HCT116 (cell line): ENCODE results near the gene CCL14. TPM values are rescaled to one million over a fixed set of nuclear protein-coding genes. Genes with fewer than 3 reads are reported as not detected.

ENCODE experiments used
- ATAC-seq: fragments of 200-7000 bp; cut with Tn5 transposase; 2 replicates; pipeline ENCODE4 v1.9.1; 2020; ENCODE audit warnings: mild to moderate bottlenecking, moderate library complexity
- BruUV-seq: library from RNA; stranded (reverse); fragments of 400-500 nt; replicated peaks from 2 replicates; lab custom pipeline; 2021; lab: Mats Ljungman, UMichigan
- CTCF ChIA-PET: fragments of 300-600 bp; sonication (Branson Sonifier 250); formaldehyde crosslinking; loops from one replicate; lab custom pipeline; 2021; ENCODE audit warnings: antibody characterized with exemption; lab: Charles Lee
- POLR2A ChIA-PET: fragments of 300-600, 350-600 bp; sonication (Branson Sonifier 250); formaldehyde crosslinking; loops from one replicate; lab custom pipeline; 2021; ENCODE audit warnings: antibody characterized with exemption; lab: Charles Lee
- RAD21 ChIA-PET, 2 experiments: fragments of 300-600 bp; sonication (Branson Sonifier 250); formaldehyde crosslinking; loops; one replicate each; lab custom pipeline; 2023; ENCODE audit warnings: low total read pairs in 2 of 2; ENCODE audit not compliant: uncharacterized antibody in 2 of 2, unreplicated experiment in 2 of 2, low non-redundant PET in 1 of 2; lab: Charles Lee
- DNase-seq: peaks from one replicate; pipeline ENCODE4 v3.0.0-alpha.2; 2010; ENCODE audit warnings: low read depth, low spot score
- H2AFZ ChIP-seq: fragments of 200-600 bp; shearing (Covaris generic), sonication (generic); 2 replicates; pipeline ENCODE4 v1.6.1; 2017; ENCODE audit warnings: low read depth, mixed run types, mixed read lengths, antibody characterized with exemption, low read length; ENCODE audit not compliant: poor library complexity, severe bottlenecking
- H3K27ac ChIP-seq: 2 replicates; pipeline ENCODE4 v1.5.1; 2012; ENCODE audit warnings: low read depth, low read length
- H3K27me3 ChIP-seq: fragments of 200-600 bp; sonication (generic); 2 replicates; pipeline ENCODE4 v1.6.1; 2016; ENCODE audit warnings: mixed run types, low read length, mixed read lengths; ENCODE audit not compliant: insufficient read depth
- H3K36me3 ChIP-seq, 2 experiments: fragments of 200-500 bp in 1 of 2; fragments of 200-600 bp in 1 of 2; sonication (Bioruptor generic) in 1 of 2; sonication (generic) in 1 of 2; 2 replicates each; pipeline versions ENCODE4 v1.5.1 to v1.6.1; 2014 to 2016; ENCODE audit warnings: low read length in 2 of 2, inconsistent platforms in 1 of 2, mixed read lengths in 1 of 2, mixed run types in 1 of 2; ENCODE audit not compliant: insufficient read depth in 2 of 2, control insufficient read depth in 1 of 2
- H3K4me1 ChIP-seq, 2 experiments: fragments of 200-600 bp in 1 of 2; sonication (generic) in 1 of 2; 2 replicates each; pipeline versions ENCODE4 v1.5.1 to v1.6.1; 2012 to 2017; ENCODE audit warnings: low read length in 2 of 2, inconsistent platforms in 1 of 2, mild to moderate bottlenecking in 1 of 2, mixed read lengths in 1 of 2, mixed run types in 1 of 2, moderate library complexity in 1 of 2; ENCODE audit not compliant: insufficient read depth in 2 of 2, control insufficient read depth in 1 of 2
- H3K4me2 ChIP-seq: fragments of 200-600 bp; sonication (generic); 2 replicates; pipeline ENCODE4 v1.6.1; 2017; ENCODE audit warnings: mixed run types, low read length, mixed read lengths
- H3K4me3 ChIP-seq, 2 experiments: fragments of 200-600 bp in 1 of 2; sonication (generic) in 1 of 2; replicated peaks in 1 of 2; 2 replicates each; pipeline ENCODE4 v1.5.1; 2011 to 2016; ENCODE audit warnings: low read length in 2 of 2, control low read depth in 1 of 2, low read depth in 1 of 2, mild to moderate bottlenecking in 1 of 2, mixed read lengths in 1 of 2, mixed run types in 1 of 2
- H3K79me2 ChIP-seq: fragments of 200-600 bp; sonication (generic); 2 replicates; pipeline ENCODE4 v1.6.1; 2017; ENCODE audit warnings: mild to moderate bottlenecking, mixed run types, low read length, moderate library complexity, mixed read lengths; ENCODE audit not compliant: insufficient read depth
- H3K9ac ChIP-seq: fragments of 200-600 bp; sonication (generic); 2 replicates; pipeline ENCODE4 v1.6.1; 2016; ENCODE audit warnings: low read length, mixed read lengths
- H3K9me2 ChIP-seq: fragments of 200-600 bp; sonication (generic), shearing (Covaris generic); 2 replicates; pipeline ENCODE4 v1.6.1; 2017; ENCODE audit warnings: mixed run types, mild to moderate bottlenecking, moderate library complexity; ENCODE audit not compliant: insufficient read depth
- H3K9me3 ChIP-seq, 2 experiments: fragments of 200-500 bp in 1 of 2; fragments of 200-600 bp in 1 of 2; sonication (Bioruptor generic) in 1 of 2; sonication (generic) in 1 of 2; 2 replicates each; pipeline ENCODE4 v1.6.1; 2014 to 2017; ENCODE audit warnings: low read length in 2 of 2, mixed read lengths in 2 of 2, inconsistent platforms in 1 of 2, low read depth in 1 of 2, mild to moderate bottlenecking in 1 of 2, mixed run types in 1 of 2, moderate library complexity in 1 of 2; ENCODE audit not compliant: control insufficient read depth in 1 of 2, insufficient read depth in 1 of 2
- H4K20me1 ChIP-seq: fragments of 200-600 bp; sonication (generic), shearing (Covaris generic); 2 replicates; pipeline ENCODE4 v1.6.1; 2017; ENCODE audit warnings: mixed run types, mild to moderate bottlenecking, moderate library complexity; ENCODE audit not compliant: insufficient read depth
- ELF1 ChIP-seq: IDR thresholded peaks from 2 replicates; pipeline ENCODE4 v1.6.1; 2012; ENCODE audit warnings: low read depth, borderline replicate concordance
- FOSL1 ChIP-seq: IDR thresholded peaks from 2 replicates; pipeline ENCODE4 v1.6.1; 2012; ENCODE audit warnings: low read depth
- POLR2AphosphoS5 ChIP-seq: IDR thresholded peaks from 2 replicates; pipeline ENCODE4 v1.6.1; 2011; ENCODE audit warnings: mild to moderate bottlenecking, low read depth, low read length, moderate library complexity
- REST ChIP-seq: IDR thresholded peaks from 2 replicates; pipeline ENCODE4 v1.6.1; 2012; ENCODE audit warnings: low read depth
- SP1 ChIP-seq: IDR thresholded peaks from 2 replicates; pipeline ENCODE4 v1.6.1; 2012; ENCODE audit warnings: low read depth
- SRF ChIP-seq: IDR thresholded peaks from 2 replicates; pipeline ENCODE4 v1.6.1; 2012; ENCODE audit warnings: low read depth
- ZFX ChIP-seq: fragments of 450-650 bp; IDR thresholded peaks from 2 replicates; pipeline ENCODE4 v1.6.1; 2017
- intact Hi-C: fragments of 100-400 bp; cut with micrococcal nuclease; formaldehyde crosslinking; loops from 2 replicates; pipeline ENCODE4 v1.10.0; 2022
- total RNA-seq: library from RNA; stranded (reverse); gene quantifications from one replicate; pipeline ENCODE4 v1.2.1, GENCODE V29; 2021; ENCODE audit not compliant: unreplicated experiment
- TF ChIP-seq, protein P1 (sequence below): IDR thresholded peaks from 2 replicates; pipeline ENCODE4 v1.6.1; 2012
- TF ChIP-seq, protein P2 (sequence below): IDR thresholded peaks from 2 replicates; pipeline ENCODE4 v1.6.1; 2011; ENCODE audit warnings: mild to moderate bottlenecking, low read length, moderate library complexity; ENCODE audit not compliant: insufficient replicate concordance; ENCODE audit errors: extremely low read depth

Gene CCL14
- total RNA-seq, 1 experiment from 2014 or later = not detected

GRCh38 chr17:36001862-36002603 lies 15.5 kb upstream of the CCL14 start (continued):
- TF ChIP-seq REST (no peak), POLR2AphosphoS5 (no peak), ZFX (no peak), SP1 (no peak), FOSL1 (no peak)
- TF ChIP-seq, protein P1, sequence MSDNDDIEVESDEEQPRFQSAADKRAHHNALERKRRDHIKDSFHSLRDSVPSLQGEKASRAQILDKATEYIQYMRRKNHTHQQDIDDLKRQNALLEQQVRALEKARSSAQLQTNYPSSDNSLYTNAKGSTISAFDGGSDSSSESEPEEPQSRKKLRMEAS = no peak

GRCh38 chr17:36001110-36001771 lies 14.7 kb upstream of the CCL14 start, which contains the start of gene CCL15:
Gene CCL15, minus strand, starts transcription at chr17:36001553. Its CDS starts 61 bp downstream, at chr17:36001492.
- no peaks in the 10 kb centered on the region for H4K20me1 ChIP-seq
- TF ChIP-seq, protein P2, sequence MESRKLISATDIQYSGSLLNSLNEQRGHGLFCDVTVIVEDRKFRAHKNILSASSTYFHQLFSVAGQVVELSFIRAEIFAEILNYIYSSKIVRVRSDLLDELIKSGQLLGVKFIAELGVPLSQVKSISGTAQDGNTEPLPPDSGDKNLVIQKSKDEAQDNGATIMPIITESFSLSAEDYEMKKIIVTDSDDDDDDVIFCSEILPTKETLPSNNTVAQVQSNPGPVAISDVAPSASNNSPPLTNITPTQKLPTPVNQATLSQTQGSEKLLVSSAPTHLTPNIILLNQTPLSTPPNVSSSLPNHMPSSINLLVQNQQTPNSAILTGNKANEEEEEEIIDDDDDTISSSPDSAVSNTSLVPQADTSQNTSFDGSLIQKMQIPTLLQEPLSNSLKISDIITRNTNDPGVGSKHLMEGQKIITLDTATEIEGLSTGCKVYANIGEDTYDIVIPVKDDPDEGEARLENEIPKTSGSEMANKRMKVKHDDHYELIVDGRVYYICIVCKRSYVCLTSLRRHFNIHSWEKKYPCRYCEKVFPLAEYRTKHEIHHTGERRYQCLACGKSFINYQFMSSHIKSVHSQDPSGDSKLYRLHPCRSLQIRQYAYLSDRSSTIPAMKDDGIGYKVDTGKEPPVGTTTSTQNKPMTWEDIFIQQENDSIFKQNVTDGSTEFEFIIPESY = no peak
- TF ChIP-seq POLR2AphosphoS5 (no peak), ELF1 (no peak), SP1 (no peak), SRF (no peak)
- TF ChIP-seq, all 23 proteins: peak for 0
- Histone ChIP-seq H3K27ac (no peak within 1 kb of the TSS), H3K9me2 (no peaks in the 10 kb centered on the region), H3K27me3 (0 out of 2 replicates have a peak, but pooled peaks cover 3% of the 10 kb centered on the region), H2AFZ (no peak within 1 kb of the TSS), H3K36me3 (no peaks in the 10 kb centered on the region), H3K9me3 (no peaks in the 10 kb centered on the region), H3K4me2 (no peak within 1 kb of the TSS), H3K4me3 (no peak within 1 kb of the TSS), H3K79me2 (no peaks in the 10 kb centered on the region), H3K4me1 (no peaks in the 10 kb centered on the region), H3K9ac (no peak within 1 kb of the TSS)
- ATAC-seq = no peak
- BruUV-seq = no TSS peak
- DNase-seq = no peak
- CTCF ChIA-PET = no interaction called here
- RAD21 ChIA-PET = no interaction called here
- intact Hi-C loops = no loop called here
- POLR2A ChIA-PET = no interaction called here
